Stimulated activated CD4-positive, alpha-beta T cell treated with anti-CD3 and anti-CD28 coated beads, Interleukin-15, amount 100 ng/mL, for 1 hour (primary cell): ENCODE data around the gene ABCC12.

Experiments
- DNase-seq, 2 donors: peaks; one replicate each; pipeline ENCODE4 v3.0.0-alpha.2; 2020; ENCODE audit warnings: low read depth in 1 of 2, low spot score in 1 of 2

ABCC12 gene

GRCh38 chr16:48133455-48134211, 22.2 kb downstream of the ABCC12 start:
- no peak for DNase-seq

DNA sequence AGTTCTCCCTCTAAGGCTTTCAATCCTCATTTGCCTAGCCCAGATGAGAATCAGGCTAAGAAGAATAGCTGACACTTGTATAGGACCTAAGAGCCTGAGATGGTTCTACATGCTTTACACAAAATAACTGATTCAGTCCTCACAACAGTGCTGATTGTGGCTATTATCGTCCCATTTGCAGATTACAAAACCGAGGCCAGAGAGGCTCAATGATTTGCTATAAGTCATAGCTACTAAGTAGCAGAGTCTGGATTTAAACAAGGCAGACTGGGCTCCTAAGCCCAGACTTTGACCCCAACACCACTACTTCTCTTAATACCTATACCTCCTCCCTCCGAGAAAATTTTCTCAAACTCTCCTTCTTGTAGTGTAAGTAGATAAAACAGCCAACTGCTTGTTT, 23.1 kb downstream of the ABCC12 start:
- no peak for DNase-seq

DNA sequence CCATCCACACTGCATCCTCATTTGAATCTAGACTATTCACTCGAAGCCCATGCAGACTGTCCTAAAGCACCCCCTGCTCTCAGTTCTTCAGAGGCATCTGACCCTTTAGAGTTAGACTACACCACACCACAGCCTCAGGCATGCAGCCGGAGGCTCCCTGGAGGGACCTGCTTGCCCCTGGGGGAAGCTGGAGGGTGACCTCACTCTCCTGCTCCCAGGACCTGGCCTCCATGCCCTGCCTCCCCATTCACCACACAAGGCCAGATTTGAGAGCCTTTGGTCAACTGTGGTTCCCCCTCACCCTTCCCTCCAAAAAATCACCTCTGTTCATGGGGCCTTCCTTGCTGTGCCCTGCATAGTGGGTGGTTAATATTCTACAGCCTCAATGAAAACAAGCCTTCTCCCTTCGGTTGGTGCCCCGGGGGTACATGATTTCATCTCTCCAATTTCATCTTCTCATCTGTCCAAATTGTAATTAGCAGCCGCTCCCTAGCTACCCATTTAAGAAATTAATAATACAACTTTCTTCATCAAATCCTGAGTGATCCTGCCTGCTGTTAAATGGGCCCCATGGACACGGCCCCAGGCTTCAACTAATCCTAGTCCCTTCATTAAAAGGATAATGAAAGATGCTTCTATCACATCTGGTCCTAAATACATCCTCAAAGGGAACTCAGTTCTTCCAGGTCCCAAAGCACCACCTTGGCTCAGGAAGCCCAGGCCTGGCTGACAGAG, 24.4 kb downstream of the ABCC12 start:
- DNase-seq: no peak

GRCh38 chr16:48129926-48130325, 25.9 kb downstream of the ABCC12 start:
- DNase-seq: no peak

GRCh38 chr16:48128769-48129168, 27.0 kb downstream of the ABCC12 start:
- DNase-seq: no peak

DNA sequence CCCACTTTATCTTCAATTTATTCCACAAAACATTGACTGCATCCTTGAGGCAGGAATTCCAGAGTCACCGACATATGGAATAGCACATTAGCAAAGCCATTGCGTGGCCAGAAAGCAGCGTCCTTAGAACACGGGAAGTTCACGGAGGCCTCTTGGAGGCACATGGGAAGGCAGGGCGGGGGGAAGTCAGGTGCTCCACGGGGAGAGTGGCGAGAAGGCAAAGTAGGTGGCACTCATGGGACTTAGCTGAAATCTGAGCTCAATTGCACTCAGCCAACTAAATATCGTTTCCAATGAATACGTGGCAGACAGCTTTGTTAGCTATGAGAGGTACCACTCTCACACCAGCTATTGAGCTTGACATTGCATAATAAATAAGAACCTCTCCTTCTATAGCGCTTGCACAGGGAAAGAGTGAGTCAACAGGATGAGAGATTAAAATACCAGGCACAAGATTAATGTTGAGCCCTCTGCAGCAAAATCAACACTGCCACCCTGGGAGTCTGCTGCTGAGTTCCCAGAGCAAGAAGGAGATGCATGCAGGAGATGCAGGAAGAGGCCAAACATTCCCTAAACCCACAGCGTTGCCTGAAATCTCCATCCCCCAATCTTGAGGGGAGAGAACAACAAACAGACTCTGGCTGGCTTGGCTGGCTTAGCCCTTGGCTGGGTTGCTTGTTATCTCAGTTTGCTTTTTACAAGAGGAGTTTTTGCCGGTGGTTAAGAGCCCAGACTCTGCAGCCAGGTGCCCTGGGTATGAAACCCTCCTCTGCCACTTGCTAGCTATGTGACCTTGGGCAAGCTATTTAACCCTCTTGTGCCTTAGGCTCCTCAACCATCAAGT, 28.8 kb downstream of the ABCC12 start:
- DNase-seq: no peak

GRCh38 chr16:48125888-48126287, 29.9 kb downstream of the ABCC12 start:
- no peak for DNase-seq

- no peak for DNase-seq
Observed at GRCh38 chr16:48124266-48124665, 31.5 kb downstream of the ABCC12 start.

DNA sequence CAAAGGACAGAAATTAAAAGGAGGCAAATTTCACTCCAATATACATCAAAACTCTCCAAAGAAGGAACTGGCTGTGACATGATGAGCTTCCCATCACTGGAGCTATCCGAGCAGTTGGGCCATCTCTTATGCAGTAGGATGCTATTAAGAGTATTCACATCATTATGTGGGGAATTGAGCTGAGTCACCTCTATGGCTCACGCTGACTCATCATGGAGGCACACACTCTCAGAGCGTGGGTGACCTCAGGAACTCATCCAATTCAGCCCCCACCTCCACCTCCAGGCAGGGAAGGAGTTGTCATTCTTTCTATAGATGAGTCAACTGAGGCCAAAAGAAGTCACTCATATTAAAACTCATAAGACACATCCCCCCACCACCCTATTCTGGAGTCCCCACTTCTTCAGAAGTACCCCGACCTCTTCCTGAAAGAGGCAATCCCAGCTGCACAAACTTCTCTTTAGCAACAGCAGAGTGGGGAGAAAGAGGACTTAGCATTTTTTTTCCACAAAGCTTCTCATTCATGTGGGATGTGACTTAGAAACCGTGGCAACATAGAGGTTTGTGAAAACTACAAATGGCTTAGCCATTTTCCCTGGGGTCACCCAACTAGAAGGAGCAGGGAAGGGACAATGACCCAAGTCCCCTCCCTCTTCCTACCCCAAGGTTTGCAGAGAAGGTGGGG, 32.5 kb downstream of the ABCC12 start:
- DNase-seq: peak in 1 of 2 donors; percentile 17

DNA sequence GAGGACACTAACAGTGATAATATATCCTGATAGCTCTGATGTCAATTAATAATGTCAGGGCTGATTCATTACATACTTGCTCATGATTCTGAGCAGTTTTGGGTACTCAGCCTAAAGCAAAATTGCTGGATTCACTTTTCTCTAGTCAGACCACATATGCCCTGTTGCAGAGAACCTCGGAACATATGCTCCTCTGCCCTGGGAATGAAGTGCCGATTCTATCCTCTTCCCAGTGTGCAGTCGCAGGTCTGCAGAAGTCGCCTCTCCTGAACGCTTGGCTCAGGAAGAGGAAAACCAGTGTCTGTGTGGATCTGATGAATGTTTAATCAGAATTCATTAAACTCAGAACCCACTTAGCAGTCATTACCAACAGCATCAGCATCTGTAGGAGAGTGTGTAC, 34.5 kb downstream of the ABCC12 start:
- no peak for DNase-seq

DNA sequence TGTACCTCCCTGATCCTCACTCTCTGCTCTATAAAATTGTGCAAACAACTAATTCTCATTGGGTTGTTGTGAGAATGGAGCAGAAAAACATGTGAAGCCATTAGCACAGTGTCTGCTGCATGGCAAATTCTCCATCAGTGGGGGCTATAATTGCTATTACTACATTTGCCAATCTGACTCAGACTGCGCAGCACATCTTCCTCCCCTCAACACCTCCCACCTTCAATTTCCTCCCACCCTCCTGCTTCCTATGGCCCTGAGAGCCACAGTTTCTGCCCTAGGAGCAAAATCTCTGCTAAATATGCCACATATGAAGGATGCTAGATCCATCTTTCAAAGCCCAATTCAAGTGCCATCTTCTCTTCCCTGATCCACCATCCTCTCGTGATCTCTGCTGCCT, 37.0 kb downstream of the ABCC12 start:
- no peak for DNase-seq

DNA sequence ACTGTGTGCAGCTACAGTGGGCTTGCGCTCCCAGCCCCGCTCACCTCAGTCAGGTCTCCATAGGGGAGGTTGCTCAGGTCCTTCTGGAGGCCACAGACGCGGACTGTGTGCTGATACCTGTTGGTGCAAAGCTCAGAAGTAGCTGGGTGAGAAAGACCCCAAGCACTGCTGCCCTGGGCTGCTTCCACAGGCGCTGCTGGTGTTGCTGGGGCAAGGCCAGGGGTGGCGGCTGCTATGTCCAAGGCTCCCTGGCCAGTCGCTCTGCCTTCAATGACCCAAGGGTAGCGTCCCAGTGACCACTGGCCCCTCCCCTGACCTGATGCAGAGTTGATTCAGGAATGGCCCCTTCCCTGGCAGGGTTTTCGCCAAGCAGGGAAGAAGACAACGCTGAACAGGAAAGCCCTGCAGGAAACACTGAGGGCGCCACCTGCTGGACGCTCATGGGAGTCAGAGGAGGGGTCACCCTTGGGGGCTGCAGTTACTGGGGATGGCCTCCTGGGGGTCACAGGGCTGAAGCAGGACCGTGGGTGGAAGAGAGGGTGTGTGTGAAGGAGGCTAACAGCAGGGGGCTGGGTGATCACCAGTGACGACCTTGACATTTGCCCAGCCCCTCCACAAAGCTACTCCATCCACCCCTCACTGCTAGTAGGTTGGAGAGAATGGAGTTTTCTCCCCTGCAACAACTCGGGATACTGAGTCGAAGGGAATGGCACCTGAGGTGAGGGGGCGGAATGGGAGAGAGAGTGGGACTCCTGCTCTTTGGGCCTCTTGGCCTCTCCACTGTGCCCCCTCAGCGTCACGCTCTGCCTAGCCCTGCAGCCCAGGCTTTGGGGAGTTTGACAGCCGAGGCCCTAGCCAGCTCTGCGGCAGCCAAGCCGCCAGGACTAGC, 38.3 kb downstream of the ABCC12 start:
- peak in 1 of 2 donors; percentile 35 for DNase-seq

DNA sequence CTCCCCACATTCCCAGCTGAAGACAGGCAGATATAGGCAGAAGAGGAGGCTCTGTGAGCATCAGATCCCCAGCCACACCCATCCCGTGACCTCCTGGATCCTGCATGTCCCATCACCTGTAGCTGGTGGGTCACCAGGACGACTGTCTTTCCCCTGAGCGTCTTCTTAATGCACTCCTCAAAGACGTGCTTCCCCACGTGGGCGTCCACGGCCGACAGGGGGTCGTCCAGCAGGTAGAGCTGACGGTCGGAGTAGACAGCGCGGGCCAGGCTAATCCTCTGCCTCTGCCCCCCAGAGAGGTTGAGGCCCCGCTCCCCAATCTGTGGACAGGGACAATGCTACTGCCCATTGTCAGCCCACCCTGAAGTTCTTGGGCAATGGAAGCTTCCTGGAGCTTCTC, 40.5 kb downstream of the ABCC12 start:
- no peak for DNase-seq

DNA sequence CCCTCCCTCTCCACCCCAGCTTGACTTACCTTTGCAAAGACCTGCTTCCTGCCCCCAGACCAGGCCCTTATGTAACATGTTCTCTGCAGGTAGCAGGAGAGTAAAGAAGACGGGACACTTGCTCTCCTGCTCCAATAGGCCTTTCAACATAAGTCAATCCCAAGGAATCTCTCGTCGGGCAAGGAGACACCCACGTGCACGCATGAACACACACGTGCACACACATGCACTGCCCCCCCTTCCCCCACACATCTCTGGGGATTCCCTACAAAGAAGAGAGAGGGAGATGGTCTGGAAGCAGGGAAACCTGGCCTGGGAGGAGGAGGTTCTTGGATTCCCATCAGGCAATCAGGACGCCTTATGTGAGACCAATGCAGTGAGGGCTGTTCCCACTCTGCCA, 41.4 kb downstream of the ABCC12 start:
- no peak for DNase-seq

GRCh38 chr16:48113471-48113870, 42.3 kb downstream of the ABCC12 start:
- DNase-seq: no peak

DNA sequence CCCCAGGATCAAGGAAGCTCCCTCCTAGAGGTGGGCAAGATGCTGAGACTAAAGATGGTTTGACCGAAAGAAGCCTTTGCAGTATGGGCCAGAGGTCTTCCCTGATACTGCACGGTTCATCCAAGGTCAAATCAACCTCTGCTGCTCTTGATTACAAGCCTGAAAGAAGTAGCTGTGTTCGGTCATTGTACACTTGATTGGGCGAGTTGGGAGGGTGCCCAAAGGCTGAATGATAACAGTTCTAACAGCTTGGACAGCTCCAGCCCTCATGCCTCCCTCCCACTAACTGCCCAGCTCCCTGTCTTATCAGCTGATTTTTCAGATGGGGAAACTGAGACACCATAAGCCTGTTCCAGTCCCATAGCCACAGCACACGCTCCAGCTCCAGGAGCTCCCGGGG, 42.8 kb downstream of the ABCC12 start:
- no peak for DNase-seq

DNA sequence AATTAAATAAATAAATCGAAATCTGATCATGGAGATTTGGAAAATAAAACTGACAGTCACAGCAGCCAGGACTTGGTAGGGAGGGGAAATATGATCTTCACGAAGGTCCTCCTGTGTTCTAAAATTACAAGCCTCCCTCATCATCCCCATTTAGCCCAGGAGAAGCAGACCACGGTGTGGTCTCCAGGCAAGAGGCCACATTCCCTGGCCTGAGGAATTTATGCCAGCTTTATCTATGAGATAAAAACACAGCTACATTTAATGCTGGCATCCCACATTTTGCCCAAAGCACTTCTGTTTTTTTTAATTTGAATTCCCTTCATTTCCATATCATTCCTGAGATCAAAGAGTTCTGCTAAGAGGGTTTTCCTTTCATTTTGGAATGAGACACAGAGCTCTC, 43.2 kb downstream of the ABCC12 start:
- no peak for DNase-seq

DNA sequence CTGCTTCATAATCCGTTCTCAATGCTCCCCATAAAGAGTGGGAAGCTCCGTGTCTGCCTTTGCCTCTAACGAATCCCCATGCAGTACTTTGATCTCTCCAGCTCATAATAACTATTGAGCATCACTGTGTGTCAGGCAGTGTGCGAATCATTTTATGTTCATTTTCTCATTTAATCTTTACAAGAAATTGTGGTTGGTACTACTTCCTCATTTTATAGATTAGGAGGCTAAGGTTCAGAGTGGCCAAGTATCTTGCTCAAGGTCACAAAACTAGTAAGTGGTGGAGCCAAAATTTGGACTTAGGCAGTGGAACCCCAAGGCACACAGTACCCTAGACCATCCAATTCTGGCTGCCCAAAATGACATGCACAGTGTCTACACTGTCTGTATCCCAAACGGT, 44.8 kb downstream of the ABCC12 start:
- no peak for DNase-seq

DNA sequence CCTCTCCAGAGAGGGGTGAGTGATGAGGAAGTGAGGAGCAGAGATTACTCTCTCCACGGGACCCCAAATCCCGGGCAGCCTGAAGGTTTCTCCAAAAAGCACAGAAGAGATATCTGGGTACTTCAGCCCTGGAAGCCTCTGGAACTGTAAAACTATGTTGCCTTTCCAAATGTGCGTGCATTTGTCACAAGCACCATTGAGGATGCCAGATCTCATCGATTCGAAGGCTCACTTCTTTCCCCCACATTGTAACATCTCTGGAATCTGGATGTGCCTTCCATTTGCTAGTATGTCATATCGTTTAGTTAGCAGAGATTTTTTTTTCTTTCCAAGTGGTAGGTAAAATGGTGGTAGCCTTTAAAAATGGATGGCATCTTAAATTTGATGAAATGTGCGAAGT, 45.8 kb downstream of the ABCC12 start:
- no peak for DNase-seq

DNA sequence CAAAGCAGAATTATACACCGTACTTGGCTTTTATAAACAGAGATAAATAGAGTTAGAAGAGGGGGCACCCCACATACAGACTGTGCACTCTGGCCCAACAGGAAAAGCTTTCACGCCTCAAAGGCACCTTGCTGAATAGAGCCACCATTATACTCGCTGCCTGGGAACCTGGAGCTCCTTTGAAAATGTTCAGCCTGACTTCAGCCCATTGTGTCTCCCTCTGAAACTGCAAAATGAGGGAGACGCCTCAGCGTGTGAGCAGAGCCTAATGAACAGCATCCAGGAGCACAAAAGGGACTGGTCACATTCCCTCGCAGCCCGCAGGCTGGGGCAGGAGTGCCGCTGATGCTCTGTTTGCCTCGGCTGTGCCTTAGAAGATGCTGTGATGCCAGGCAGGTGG, 46.3 kb downstream of the ABCC12 start:
- no peak for DNase-seq
